Measurements from ENCODE around the gene TNIP2. TPM values are rescaled to one million over a fixed set of nuclear protein-coding genes. Genes with fewer than 3 reads are reported as not detected.

TNIP2 gene
- total RNA-seq, 4 donors from 2014 or later, result 91.8 to 203 (median 129) TPM

DNA sequence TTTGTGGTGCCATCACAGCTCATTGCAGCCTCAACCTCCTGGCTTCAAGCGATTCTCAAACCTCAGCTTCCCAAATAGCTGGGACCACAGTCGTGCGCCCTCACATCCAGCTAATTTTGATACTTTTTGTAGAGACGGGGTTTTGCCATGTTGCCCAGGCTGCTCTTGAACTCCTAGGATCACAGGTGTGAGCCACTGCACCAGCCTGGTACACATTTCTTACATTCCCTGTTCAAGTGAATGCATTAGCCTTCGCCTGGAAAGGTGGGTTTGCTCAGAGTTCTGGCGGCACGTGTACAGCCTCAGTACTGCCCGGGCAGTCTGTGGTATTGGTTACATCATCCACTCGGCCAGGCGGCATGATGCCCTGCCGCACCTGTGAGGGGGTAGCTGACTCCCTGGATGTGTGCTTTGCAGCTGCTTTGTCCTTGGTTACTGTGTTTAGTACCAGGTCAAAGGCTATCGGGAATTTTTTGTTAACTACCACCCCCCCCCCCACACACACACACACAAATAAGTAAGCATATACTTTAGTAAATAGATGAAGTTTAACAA is 57.1 kb downstream of the TNIP2 start:
- Histone ChIP-seq H3K36me3 (peaks cover 0 to 85% (median 35%) of the 10 kb centered on the region in 4 donors), H3K4me3 (no peak overlapping the region), H3K9me3 (no peaks in the 10 kb centered on the region), H3K27me3 (no peaks in the 10 kb centered on the region), H3K4me1 (no peaks in the 10 kb centered on the region), H3K27ac (no peak overlapping the region)
- no peak for DNase-seq
- 92 to 100% methylated on average over 1 to 12 of the region's 12 CpGs for WGBS, 2 donors (ENCODE audit: low coverage in 1 of 2)
- TF ChIP-seq, protein P1, sequence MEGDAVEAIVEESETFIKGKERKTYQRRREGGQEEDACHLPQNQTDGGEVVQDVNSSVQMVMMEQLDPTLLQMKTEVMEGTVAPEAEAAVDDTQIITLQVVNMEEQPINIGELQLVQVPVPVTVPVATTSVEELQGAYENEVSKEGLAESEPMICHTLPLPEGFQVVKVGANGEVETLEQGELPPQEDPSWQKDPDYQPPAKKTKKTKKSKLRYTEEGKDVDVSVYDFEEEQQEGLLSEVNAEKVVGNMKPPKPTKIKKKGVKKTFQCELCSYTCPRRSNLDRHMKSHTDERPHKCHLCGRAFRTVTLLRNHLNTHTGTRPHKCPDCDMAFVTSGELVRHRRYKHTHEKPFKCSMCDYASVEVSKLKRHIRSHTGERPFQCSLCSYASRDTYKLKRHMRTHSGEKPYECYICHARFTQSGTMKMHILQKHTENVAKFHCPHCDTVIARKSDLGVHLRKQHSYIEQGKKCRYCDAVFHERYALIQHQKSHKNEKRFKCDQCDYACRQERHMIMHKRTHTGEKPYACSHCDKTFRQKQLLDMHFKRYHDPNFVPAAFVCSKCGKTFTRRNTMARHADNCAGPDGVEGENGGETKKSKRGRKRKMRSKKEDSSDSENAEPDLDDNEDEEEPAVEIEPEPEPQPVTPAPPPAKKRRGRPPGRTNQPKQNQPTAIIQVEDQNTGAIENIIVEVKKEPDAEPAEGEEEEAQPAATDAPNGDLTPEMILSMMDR (IDR thresholded peaks at IDR 0.05), result no peak
- no peak for TF ChIP-seq POLR2A (IDR thresholded peaks at IDR 0.05)
- in situ Hi-C loops (cut with MboI; ENCODE audit: low pct_ligation_motif_present in 1 of 4, low pct_unique_long_range_greater_than_20kb in 1 of 4, low sequenced_read_pairs in 3 of 4) (no loop called here), intact Hi-C loops (cut with DNase I; ENCODE audit: low total_unique reads) (no loop called here)

DNA sequence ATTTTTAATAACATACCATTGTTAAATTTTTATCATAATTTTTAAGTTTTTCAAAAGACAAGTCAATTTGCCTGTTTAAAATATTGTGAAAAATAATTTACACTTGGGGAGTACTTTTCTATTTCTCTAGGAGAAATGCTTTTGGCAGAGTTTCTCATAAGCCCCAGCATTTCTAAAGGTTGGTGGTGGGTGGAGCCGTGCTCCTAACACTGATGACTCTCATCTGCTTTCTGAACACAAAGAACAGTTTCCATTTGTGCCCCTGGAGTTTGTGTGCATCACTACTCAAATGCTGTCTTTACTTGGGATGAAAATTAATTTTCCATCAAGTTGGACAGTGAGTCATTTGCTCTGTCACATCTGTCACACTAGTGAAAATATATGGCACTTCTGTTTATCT is 57.6 kb downstream of the TNIP2 start:
- H3K4me1 ChIP-seq, result no peaks in the 10 kb centered on the region
- H3K27ac ChIP-seq, result no peak overlapping the region
- DNase-seq, result no peak
- no peak overlapping the region for H3K4me3 ChIP-seq
- H3K27me3 ChIP-seq, result no peaks in the 10 kb centered on the region
- TF ChIP-seq EP300 (IDR thresholded peaks at IDR 0.05; ENCODE audit: low read depth), result no peak
- TF ChIP-seq, protein P1 (IDR thresholded peaks at IDR 0.05), result no peak
- TF ChIP-seq POLR2A (IDR thresholded peaks at IDR 0.05), result no peak
- no peak for TF ChIP-seq POLR2AphosphoS5 (IDR thresholded peaks at IDR 0.05)
- no peaks in the 10 kb centered on the region for H3K9me3 ChIP-seq
- in situ Hi-C loops (cut with MboI; ENCODE audit: low pct_ligation_motif_present in 1 of 4, low pct_unique_long_range_greater_than_20kb in 1 of 4, low sequenced_read_pairs in 3 of 4) (no loop called here), intact Hi-C loops (cut with DNase I; ENCODE audit: low total_unique reads) (no loop called here)
- 86 to 90% methylated on average over 1 of the region's 1 CpG for WGBS, 2 donors (ENCODE audit: low coverage in 1 of 2)
- H3K36me3 ChIP-seq, result peaks cover 0 to 85% (median 35%) of the 10 kb centered on the region in 4 donors

DNA sequence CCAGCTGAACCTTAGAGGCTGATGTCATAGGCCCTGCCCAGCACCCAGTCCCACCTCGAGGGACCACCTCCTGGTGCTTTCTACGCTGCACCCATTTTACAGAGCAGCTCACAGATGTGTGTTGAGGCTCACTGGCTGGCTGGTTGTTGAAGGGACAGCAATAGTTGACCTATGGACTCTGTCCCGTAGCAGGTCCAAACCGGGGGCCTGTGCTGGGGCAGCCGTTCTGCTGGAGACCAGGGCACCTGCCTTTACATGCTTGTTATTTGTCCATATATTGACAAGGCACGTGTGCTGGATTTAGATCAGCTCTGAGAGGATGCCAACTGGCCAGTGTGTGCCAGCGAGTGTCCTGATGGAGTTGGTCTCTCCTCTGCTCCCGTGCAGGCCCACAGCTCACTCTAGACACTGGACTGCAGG is 58.1 kb downstream of the TNIP2 start:
- H3K27me3 ChIP-seq, result no peaks in the 10 kb centered on the region
- H3K27ac ChIP-seq, result no peak overlapping the region
- 79 to 86% methylated on average over 1 to 8 of the region's 8 CpGs for whole genome bisulfite sequencing, 2 donors (ENCODE audit: low coverage in 1 of 2)
- H3K4me3 ChIP-seq, result no peak overlapping the region
- in situ Hi-C loops (cut with MboI; ENCODE audit: low pct_ligation_motif_present in 1 of 4, low pct_unique_long_range_greater_than_20kb in 1 of 4, low sequenced_read_pairs in 3 of 4), result no loop called here
- H3K4me1 ChIP-seq, result no peaks in the 10 kb centered on the region
- no peak for DNase-seq
- H3K9me3 ChIP-seq, result no peaks in the 10 kb centered on the region
- TF ChIP-seq, protein P1 (IDR thresholded peaks at IDR 0.05), result no peak
- no peak for TF ChIP-seq POLR2A (IDR thresholded peaks at IDR 0.05)
- no peak for TF ChIP-seq POLR2AphosphoS5 (IDR thresholded peaks at IDR 0.05)
- TF ChIP-seq EP300 (IDR thresholded peaks at IDR 0.05; ENCODE audit: low read depth), result no peak
- peaks cover 0 to 83% (median 33%) of the 10 kb centered on the region in 4 donors for H3K36me3 ChIP-seq
- intact Hi-C loops (cut with DNase I; ENCODE audit: low total_unique reads), result no loop called here

DNA sequence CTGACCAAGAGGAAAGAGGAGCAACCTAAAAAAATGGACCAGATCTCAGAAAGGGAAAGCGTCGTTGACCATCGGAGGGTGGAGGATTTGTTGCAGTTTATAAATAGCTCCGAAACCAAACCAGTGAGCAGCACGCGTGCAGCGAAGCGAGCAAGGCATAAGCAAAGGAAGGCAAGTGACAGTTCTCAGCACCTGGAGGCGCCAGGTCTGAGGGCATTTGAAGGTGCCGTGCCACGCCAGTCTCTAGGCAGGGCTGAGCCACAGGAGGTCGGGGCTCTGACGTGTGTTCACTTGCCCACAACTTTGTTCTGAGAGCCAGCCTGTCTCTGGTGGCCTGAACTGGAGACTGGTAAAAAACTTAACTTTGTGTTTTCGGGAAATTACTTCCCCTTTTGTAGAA is 59.7 kb downstream of the TNIP2 start:
- no peaks in the 10 kb centered on the region for H3K4me1 ChIP-seq
- 72 to 82% methylated on average over 13 to 14 of the region's 14 CpGs for WGBS, 2 donors (ENCODE audit: low coverage in 1 of 2)
- no peak overlapping the region for H3K27ac ChIP-seq
- peaks cover 0 to 68% (median 31%) of the 10 kb centered on the region in 4 donors for H3K36me3 ChIP-seq
- intact Hi-C loops (cut with DNase I; ENCODE audit: low total_unique reads), result no loop called here
- H3K9me3 ChIP-seq, result no peaks in the 10 kb centered on the region
- no peak overlapping the region for H3K4me3 ChIP-seq
- H3K27me3 ChIP-seq, result no peaks in the 10 kb centered on the region
- peak; percentile 59 for DNase-seq
- in situ Hi-C loops (cut with MboI; ENCODE audit: low pct_ligation_motif_present in 1 of 4, low pct_unique_long_range_greater_than_20kb in 1 of 4, low sequenced_read_pairs in 3 of 4), result no loop called here
- no peak for TF ChIP-seq POLR2A (IDR thresholded peaks at IDR 0.05)

Measured in transverse colon (tissue), 4 donors.